Amygdala (tissue), 56 donors: Measurements from ENCODE around the gene ZNF547.

Experiments
- DNase-seq, 56 donors: peaks; one replicate each; lab custom pipeline; 2025; lab: John Stamatoyannopoulos, UW

Gene ZNF547

GRCh38 chr19:57362997-57363687, at the start of gene ZNF547, which contains the start of gene TRAPPC2B:
TSS of gene ZNF547 (plus strand) at chr19:57363551. CDS start at chr19:57368556, 5,005 bp downstream.
TSS of gene TRAPPC2B (plus strand) at chr19:57363551. CDS start at chr19:57364834, 1,283 bp downstream.
- DNase-seq, result peak; percentile 73 to 99 (median 97)

GRCh38 chr19:57314146-57314545, 49.2 kb upstream of the ZNF547 start:
- no peak for DNase-seq

GRCh38 chr19:57317503-57317902, 45.8 kb upstream of the ZNF547 start:
- peak in 5 of 56 donors; percentile 0 to 16 (median 2) for DNase-seq

GRCh38 chr19:57319869-57320179, 43.5 kb upstream of the ZNF547 start:
- DNase-seq, result no peak

- peak; percentile 14 to 97 (median 91) for DNase-seq
Observed at GRCh38 chr19:57320180-57321084, 42.9 kb upstream of the ZNF547 start, which contains the start of gene ZNF543. TSS of gene ZNF543 (plus strand) at chr19:57320472. CDS start at chr19:57320854, 382 bp downstream.

GRCh38 chr19:57321116-57321515, 42.2 kb upstream of the ZNF547 start:
- no peak for DNase-seq

GRCh38 chr19:57321751-57322150, 41.6 kb upstream of the ZNF547 start:
- no peak for DNase-seq

- DNase-seq, result no peak
Observed at GRCh38 chr19:57324992-57325391, 38.4 kb upstream of the ZNF547 start.

GRCh38 chr19:57327993-57328392, 35.4 kb upstream of the ZNF547 start:
- no peak for DNase-seq

- no peak for DNase-seq
Observed at GRCh38 chr19:57334191-57334590, 29.2 kb upstream of the ZNF547 start.

GRCh38 chr19:57338877-57339276, 24.5 kb upstream of the ZNF547 start:
- DNase-seq, result no peak

- DNase-seq, result no peak
Observed at GRCh38 chr19:57342582-57342981, 20.8 kb upstream of the ZNF547 start.

GRCh38 chr19:57348136-57348535, 15.2 kb upstream of the ZNF547 start:
- no peak for DNase-seq

- DNase-seq, result peak; percentile 42 to 98 (median 92)
Observed at GRCh38 chr19:57350877-57351805, 12.2 kb upstream of the ZNF547 start, which contains the start of gene ZNF304. TSS of gene ZNF304 (plus strand) at chr19:57351271. CDS start at chr19:57351665, 394 bp downstream.

- no peak for DNase-seq
Observed at GRCh38 chr19:57351867-57352266, 11.5 kb upstream of the ZNF547 start.

GRCh38 chr19:57355916-57356315, 7.4 kb upstream of the ZNF547 start:
- DNase-seq, result no peak

- DNase-seq, result no peak
Observed at GRCh38 chr19:57357406-57357805, 5.9 kb upstream of the ZNF547 start.

GRCh38 chr19:57359300-57359699, 4.1 kb upstream of the ZNF547 start:
- DNase-seq, result no peak

- no peak for DNase-seq
Observed at GRCh38 chr19:57362419-57362818, 932 bp upstream of the ZNF547 start.

GRCh38 chr19:57363688-57364181, 384 bp downstream of the ZNF547 start:
- peak in 4 of 56 donors; percentile 22 to 36 (median 26) for DNase-seq
